CD1c-positive myeloid dendritic cell (primary cell): ENCODE measurements around the gene RELN.

Experiments
- DNase-seq: peaks from one replicate; pipeline ENCODE4 v3.0.0-alpha.2; 2016; ENCODE audit errors: extremely low spot score

RELN gene

DNA sequence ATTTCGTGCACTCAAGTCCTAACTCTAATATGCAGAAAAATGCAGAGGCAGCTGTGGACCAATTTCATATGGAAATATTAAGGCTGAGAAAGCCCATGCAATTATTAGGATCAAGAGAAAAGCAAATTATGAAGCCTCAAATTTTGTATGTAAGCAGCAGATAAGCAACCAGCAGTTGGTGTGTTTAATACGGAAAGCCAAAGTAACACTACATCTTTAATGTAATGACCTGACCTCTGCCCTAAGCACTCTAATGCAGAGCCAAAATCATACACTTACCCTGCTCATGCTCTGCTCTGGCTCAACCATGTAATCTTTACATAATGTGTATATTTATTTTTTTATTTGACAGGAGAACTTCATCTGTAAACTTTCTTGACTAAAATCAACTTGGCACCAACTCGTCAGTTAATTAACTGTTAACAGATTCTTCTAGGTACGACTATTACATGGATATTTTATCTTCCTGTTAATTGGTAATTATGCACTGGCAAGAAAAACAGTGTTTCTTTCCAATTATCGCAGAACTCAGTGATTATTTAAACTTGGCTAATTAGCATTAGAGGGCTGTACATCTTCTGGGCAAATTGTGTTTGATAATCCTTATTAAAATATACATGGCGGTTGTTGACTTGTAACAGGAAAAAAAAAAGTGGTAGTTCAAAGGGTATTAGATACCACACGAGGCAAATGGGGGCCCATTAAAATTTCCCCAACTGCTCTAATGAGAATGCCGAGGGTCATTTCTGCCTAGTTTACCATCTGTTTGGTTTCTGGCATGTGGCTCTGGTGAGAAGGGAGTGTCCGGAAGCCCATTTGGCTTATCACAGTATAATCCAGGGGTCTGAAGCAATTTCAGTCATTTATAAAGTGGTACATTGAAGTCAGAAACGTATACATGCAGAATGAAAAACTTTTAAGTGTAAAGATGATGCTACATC is 94.5 kb downstream of the RELN start:
- DNase-seq = no peak

DNA sequence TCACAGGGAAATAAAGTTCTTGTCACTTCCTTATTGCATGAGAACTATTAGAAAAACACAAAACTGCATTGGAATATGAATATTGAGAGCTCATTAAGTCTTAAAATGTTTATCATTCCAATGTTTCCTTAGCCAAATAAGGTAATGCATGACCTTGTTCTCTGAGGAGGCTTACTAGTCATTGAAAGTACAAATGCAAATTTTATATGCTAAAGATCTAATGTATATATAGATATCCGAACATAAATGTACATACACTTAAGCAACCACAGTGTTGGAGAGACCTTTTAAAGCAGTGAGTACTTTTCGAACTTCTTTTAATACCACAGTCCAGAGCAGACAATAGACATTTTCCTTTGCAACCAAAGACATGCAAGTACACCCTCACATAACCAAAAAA is 96.1 kb downstream of the RELN start:
- DNase-seq = no peak

DNA sequence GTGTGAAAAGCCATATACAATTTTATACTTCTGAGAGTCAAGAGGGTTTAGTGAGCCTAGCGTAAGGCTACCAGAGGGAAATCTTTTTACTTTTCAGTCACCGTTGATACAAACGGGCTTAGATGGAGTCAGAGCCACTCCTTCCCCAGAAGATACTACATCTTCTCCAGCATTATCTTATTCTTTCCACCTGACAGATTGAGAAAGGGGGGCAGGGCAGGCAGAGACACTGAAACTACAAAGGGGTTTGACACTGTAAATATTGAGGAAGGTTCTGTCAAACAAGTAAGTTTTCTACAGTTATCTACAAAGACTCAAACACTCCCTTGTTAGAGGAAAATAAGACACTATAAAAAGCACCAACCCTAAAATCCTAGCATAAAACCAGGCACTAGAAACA is 100.0 kb downstream of the RELN start:
- no peak for DNase-seq

DNA sequence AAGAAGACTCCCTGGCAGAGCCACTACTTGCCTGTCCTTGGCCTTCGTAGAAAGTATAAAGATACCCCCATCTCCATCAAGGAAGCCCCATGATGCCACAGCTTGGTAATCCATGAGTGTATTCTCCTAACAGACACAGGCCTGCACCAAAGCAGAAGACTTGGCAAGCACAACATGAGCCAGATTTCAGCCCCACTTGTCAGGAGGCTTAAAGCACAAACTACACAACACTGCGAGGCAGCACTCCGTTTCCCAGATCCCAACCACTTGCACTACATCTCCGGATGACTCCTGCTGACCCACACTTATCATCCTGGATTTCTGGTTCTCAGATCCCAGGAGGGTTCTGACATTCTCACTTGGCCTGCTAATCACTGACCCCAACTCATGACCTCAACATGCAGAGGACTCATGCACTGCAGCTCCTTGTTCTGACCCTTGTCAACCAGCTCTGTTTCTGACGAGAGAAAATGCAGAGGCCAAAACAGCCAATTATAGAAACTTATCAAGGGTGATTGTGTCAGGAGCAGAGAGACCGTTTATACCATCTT is 100.8 kb downstream of the RELN start:
- DNase-seq = no peak

DNA sequence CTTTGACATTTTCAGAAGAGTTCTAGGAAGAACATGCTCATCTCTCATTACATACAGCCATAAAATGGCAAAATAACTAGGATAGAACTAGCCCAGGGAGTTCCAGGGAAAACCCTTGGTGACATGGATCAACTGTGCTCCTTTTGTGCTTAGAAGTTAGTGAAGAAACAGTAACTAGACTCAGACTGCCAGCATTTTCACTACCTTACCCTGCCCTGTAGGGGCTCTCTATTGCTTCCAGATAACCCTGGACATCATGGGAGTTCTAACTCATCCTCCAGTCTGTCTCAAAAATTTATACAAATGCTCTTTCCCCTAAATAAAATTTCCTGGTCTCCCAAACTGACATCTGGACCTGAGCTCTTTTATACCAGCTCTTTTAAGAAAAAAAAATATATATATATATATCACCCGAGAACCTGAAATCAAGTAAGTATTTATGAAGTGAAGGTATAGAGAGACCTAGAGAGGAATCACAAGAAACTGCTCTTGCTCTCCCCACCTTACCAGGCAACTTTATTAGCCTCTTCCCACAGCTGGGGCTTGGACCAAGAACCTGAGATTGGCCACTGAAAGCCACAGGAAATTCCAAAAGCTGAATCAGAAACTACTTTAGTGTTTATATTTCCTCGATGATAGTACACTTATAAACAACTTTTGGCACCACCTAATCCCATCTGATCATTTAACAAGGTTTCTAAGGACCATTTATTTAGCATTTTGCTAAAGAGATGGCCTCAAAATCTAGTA is 101.4 kb downstream of the RELN start:
- DNase-seq = no peak

DNA sequence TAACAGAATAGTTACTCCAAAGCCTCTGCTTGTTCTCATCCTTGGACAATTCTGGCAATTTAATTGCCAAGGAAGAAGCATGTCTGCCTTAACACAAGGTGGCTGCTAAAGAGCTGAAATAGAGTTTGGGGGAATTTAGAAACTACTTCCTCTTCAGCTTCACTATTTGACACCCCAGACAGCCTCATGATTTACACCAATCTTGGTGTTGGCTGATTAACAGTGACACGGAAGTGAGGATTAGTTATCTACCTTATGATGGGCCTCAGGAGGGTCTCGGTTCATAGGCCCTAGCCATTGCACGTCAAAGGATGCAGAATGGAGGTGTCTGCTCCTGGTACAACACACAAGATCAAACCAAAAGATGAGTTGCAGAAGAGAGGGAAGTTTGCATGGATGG is 102.4 kb downstream of the RELN start:
- DNase-seq = no peak

DNA sequence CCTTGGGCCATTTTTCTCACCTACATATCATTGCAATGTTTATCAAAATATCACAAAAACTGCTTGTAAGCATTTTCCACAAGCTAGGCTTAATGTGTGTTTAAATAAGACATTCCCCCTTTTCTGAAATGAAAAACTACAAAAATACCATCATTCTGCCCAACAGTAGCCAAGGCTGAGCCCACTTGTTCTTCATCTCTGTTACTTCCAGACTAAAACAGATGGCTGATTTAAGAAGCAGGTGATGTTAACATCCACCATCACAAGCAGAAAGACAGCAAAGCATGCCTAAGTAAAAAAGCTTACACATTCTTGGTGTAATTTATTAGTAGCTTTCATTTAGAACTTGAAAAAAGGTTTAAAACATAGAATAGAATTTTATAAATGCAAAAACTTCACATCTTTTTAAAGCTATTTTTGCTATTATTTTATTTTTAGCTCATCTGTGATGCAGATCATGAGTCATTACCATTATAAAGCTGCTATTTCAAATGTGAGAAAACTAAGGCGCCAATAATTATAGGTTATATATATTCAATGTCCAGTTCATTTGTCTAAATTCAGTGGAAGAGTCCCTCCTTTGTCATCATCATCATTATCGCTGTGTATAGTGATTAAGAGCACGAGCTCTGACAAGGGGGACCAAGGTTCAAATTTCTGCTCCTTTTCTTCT is 109.4 kb downstream of the RELN start:
- no peak for DNase-seq

DNA sequence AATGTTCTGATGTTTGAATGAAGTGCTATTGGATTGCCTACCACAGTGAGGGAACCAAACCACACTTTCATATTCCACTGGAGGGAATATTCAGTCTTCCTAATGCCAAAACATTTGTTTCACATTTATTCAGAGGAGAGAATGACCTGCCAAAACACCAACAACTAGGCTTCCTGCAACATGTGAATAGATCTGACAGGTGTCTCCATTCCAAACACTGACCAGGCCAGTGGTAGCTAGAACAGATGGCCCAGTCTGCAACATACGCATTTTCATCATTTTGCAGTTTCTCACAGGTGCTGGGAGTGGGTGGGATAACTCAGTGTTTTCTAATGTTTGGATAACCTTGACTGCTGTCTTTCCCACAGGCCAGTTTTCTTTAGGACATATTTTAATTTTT is 110.0 kb downstream of the RELN start:
- DNase-seq = no peak

DNA sequence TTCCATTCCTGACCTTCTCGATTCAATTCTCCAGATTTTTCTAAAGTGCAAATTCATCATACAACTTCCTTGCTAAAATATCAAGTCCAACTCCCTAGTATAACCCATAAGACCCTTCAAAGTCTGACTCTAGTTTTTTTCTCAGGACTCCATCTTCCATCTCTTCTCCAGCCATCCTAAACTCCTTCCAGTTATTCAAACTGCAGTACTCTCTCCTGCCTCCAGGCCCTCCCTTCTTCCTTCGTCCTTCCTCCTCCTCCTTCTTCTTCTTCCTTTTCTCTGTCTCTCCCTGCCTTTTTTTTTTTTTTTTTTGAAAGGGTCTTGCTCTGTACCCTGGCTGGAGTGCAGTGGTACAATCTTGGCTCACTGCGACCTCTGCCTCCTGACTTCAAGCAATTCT is 111.9 kb downstream of the RELN start:
- DNase-seq = no peak

DNA sequence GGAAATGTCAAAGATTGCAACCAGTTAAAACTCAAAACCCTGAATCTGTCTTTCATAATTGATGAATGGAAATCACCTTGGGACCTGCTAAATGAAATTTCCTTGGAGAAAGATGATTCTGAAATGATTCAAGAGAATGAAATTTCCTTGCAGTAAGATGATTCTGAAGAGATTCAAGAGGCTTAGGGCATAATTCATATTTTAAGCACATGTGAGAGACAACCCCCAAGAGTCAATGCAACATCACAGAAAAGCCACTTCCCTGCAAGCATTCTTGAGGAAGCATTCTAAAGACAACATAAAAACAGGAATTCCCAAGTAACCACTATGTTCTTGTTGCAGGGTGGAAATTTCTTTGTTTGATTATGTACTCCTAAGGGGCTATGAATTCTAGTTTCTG is 113.7 kb downstream of the RELN start:
- DNase-seq = no peak

DNA sequence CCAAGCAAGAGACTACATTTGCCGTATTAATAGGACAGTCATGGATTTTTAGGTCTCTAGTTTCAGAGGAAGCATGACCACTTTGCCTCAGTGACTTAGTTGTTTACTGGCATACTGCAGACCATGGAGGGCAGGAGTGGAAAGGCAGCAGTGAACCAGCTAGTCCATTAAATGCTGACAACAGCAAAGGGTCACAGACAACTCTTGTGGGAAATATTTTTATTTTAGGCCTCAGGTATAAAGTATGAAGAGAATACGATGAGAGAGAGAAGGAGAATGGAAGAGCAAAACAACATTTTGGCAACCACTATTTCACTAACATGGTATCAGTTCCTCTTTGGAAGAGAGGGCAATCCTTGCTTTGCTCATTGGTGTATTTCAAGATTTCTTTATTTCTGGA is 118.0 kb downstream of the RELN start:
- no peak for DNase-seq

DNA sequence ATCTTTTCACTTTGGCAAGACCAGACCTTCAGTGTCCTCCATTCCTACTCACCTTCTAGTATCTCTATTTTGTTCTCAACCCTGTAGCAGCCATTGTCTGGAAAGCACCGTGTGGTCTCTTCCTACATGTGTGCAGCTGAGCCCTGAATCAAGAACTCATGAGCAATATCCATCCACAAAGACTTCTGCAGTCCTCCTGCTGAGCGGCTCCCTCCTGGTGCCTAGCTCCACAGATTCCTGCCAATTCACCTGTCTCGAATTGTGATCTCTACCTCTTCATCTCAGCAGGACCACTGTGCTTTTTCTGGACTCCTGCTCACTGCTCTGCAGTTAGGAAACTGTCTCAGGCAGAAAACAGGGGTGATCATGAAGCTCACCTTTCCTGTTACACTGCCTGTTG is 118.8 kb downstream of the RELN start:
- DNase-seq = no peak

DNA sequence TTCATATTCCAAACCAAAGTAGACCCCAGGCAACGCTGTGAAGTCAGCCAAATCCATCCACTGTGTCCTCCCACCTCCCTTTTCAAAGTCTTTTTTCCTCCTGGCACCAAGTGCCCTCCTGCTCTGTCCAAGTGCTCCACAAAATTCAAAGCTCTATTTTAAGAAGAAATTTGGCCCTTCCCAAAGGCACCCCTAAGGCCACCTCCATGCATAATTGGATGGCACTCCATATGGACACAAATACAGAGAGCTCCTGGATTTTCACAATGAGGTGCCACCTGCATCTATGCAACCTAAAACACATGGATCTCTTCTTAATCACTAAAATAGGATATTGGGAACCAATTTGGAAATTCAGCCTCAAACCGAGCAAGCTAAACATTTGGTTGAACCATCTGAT is 121.6 kb downstream of the RELN start:
- no peak for DNase-seq

DNA sequence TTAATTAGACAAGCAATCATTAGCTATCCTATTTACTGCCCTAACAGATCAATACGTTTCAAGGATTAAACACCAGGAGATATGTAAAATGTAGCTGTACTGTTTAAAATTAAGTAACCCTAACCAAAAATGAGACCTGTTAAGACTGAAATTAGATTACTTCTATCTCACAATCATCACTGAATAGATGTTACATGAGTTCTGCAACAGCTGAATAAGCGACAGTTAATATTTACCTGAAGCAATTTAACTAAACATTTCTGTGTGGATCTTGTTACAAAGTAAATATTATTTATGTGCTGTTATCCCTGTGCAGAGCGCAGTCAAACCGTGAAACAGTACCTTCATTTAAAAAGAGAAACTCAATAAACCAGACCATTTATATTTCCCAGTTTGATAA is 122.5 kb downstream of the RELN start:
- DNase-seq = no peak

DNA sequence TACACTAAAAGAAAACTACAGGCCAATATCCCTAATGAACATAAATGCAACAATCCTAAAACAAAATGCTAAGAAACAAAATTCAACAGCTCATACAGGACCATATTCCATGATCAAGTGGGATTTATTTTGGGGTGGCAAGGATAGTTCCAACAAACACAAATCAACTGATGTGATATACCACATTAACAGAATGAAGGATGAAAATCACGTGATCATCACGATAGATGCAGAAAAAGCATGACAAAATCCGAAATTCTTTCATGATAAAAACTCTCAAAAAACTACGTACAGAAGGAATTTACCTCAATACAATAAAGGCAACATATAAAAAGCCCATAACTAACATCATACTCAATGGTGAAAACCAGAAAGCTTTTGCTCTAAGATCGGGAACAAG is 124.0 kb downstream of the RELN start:
- DNase-seq = no peak

DNA sequence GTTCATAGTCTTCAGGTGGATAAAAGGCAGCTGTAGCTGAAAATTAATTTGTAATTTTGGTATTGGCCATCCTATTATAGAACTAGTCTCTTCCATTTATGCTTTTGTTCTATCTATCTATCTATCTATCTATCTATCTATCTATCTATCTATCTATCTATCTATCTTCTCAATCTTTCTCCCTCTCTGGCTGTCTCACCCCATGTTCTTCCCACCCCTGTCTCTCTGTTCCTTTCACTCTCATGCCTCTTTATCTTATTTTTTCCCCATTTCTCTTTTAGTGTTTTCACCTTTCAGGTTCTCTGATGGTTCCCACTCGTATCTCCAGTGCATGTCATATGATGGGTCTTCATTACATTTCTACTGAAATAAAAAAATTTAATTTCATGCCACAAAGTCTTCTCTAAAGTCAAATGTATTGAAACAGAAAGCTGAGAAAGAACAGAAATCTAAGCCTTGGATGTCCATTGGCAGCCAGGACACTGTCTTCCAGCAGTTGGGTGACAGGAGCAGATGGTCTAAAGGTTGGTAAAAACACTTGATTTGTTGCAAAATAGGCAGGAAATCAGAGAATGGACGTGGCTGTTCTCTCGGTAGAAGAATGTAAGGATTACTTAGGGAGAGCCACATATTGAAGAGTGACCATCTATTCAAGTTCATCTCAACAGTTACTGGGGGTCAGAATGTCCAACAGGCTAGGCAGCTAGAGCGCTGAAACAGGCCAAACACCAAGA is 127.0 kb downstream of the RELN start:
- DNase-seq = no peak

DNA sequence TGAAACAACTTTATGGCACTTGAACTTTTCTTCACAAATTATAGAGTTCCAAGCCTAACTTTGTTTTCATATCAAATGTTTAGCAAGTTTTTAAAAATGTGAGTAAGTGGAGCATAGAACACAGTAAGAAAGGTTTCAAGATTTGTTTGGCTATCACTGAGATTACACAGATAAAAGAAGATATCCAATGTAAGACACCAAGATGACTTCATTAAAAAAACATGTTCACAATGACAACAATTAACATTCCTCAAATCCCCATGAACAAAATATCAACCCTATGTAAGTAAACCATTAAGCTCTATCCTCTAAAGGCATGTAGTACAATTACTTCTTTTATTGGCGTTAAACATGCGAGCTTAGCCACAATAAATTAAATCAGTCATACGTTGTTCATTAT is 129.7 kb downstream of the RELN start:
- no peak for DNase-seq

DNA sequence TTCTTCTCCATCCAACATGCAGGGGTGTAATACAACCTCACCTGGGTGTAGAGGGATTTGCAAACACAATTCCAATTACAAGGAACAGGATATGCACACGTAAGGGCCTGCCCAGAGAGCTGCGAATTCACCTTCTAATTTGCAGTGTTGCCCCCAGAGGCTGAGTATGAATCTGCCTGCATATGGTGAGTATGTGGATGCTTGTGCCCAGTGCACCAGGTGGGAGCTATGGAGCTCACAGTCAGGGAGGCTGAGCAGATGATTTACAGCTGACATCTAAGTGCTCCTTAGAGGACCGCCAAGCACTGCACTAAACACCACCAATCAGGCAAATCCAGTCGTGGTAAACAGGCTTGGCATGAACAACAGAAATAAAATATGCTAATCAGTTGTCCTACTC is 132.0 kb downstream of the RELN start:
- no peak for DNase-seq

DNA sequence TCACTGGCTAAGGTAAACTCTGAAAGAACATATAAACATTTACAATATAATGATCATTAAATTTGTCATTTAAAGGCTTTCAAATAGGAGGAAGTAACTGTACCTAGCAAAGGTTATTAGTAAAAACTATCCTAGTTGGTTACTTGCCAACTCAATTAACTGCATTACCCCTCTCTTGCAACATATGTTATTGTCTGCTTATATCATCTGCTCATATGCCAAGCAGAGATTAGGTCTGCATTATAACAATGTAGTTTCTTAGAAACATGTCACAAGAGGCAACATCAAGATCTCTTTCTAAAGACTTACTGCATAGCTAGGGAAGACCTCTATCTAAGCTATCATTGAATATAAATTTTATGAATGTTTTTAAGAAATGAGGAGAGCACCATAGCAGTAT is 132.5 kb downstream of the RELN start:
- no peak for DNase-seq

DNA sequence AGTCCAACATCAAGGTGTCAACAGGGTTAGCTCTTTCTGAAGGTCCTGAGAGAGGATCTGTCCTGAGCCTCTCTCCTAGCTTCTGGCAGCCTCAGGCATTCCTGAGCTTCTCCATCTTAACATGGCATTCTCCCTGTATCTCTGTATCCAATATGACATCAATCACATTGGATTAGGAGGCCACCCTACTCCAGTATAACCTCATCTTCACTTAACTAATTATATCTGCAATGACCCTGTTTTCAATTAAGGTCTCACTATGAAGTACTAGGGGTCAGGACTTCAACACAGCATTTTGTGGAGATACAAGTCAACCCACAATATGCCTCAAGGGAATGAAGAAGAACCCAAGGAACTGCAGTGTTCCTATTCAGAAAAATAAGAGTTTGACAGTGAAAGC is 133.8 kb downstream of the RELN start:
- no peak for DNase-seq

DNA sequence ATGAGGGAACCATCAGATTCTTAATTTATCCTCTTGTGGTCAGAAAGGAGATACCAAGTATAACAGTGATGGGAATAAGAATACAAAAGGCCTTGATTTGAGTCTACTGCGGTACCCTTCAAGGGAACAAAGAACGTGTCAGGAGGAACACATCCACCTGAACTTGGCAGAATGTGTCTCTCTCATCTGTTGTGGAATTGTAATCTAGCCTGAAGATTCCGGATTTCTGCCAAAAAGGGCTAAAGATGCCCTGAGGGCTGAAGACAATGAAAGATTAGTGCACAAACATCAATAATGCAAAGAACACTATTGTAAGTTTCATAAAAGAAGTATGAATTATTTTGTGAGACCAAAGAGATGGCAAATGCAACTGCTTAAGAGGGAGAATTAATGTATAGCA is 134.8 kb downstream of the RELN start:
- DNase-seq = no peak

DNA sequence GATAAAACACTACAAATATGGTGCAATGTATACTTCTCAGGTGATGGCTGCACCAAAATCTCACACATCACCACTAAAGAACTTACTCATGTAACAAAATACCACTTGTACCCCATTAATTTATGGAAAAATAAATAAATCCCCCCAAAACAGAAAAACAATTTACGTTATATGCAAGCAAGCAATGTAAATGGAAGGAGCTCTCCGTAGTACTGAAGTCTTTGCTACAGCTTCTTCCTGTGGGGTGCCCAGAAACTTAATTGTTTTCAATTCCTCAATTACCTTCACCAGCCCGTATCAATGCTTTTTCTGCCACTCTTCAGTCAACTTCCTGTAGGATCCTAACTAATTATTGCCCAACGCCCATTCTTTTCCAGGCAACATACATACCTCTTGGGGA is 138.1 kb downstream of the RELN start:
- no peak for DNase-seq
